ENCODE measurements around the gene RMDN2.

GRCh38 chr2:37902991-37903390 is 22.1 kb upstream of the RMDN2 start:
- no peak for TF ChIP-seq EZH2phosphoT487 (IDR thresholded peaks at IDR 0.05; ENCODE audit: insufficient read depth, low read depth)
- no peak for TF ChIP-seq EZH2 (IDR thresholded peaks at IDR 0.05; ENCODE audit: insufficient read depth, poor library complexity, severe bottlenecking)
